ENCODE data around the gene DTNBP1.

- TF ChIP-seq POLR2AphosphoS5 (IDR thresholded peaks at IDR 0.05) (no peak), CTCF (IDR thresholded peaks at IDR 0.05) (no peak)
Measured at GRCh38 chr6:15575357-15576033, 87.3 kb downstream of the DTNBP1 start.

Data from breast epithelium (tissue), 3 donors.